Progenitor cell of endocrine pancreas (in vitro differentiated cells): Measurements from ENCODE around the gene MSI2. TPM values are rescaled to one million over a fixed set of nuclear protein-coding genes. Genes with fewer than 3 reads are reported as not detected.

Source experiments
- DNase-seq: peaks from one replicate; pipeline ENCODE4 v3.0.0; 2021; ENCODE audit warnings: low spot score; ENCODE audit not compliant: unreplicated experiment
- H3K27ac Mint-ChIP-seq: 2 replicates; pipeline ENCODE4 v1.8.0; 2021; ENCODE audit warnings: mild to moderate bottlenecking, moderate library complexity, mixed read lengths
- H3K27me3 Mint-ChIP-seq: 2 replicates; pipeline ENCODE4 v1.8.0; 2021; ENCODE audit warnings: mixed read lengths
- H3K36me3 Mint-ChIP-seq: 2 replicates; pipeline ENCODE4 v1.8.0; 2022; ENCODE audit warnings: mixed read lengths; ENCODE audit not compliant: insufficient read depth
- H3K4me1 Mint-ChIP-seq: 2 replicates; pipeline ENCODE4 v1.8.0; 2021; ENCODE audit warnings: low read depth, mixed read lengths
- H3K4me3 Mint-ChIP-seq: 2 replicates; pipeline ENCODE4 v1.8.0; 2021; ENCODE audit warnings: low read depth, mild to moderate bottlenecking, moderate library complexity, mixed read lengths
- H3K9me3 Mint-ChIP-seq: 2 replicates; pipeline ENCODE4 v1.8.0; 2021; ENCODE audit warnings: low read depth, mixed read lengths
- CTCF ChIP-seq: fragments of 200-600 bp; sonication (generic); IDR thresholded peaks from one replicate; pipeline ENCODE4 v1.5.0; 2021; ENCODE audit warnings: antibody characterized with exemption, mild to moderate bottlenecking; ENCODE audit not compliant: unreplicated experiment
- total RNA-seq: library from RNA; stranded (reverse); gene quantifications from 2 replicates; pipeline ENCODE4 v1.2.1, GENCODE V29; 2021

The MSI2 gene
- total RNA-seq, 1 donor from 2014 or later, result 164 TPM

GRCh38 chr17:57708410-57708809, 452.1 kb downstream of the MSI2 start:
- H3K4me1 Mint-ChIP-seq, result peaks cover 4% of the 10 kb centered on the region
- peaks cover 3% of the 10 kb centered on the region for H3K36me3 Mint-ChIP-seq
- H3K9me3 Mint-ChIP-seq, result no peaks in the 10 kb centered on the region
- no peak for DNase-seq
- H3K27ac Mint-ChIP-seq, result no peak overlapping the region
- no peak overlapping the region for H3K4me3 Mint-ChIP-seq
- peaks cover 67% of the 10 kb centered on the region for H3K27me3 Mint-ChIP-seq
- no peak for TF ChIP-seq CTCF

GRCh38 chr17:57713140-57713539, 456.8 kb downstream of the MSI2 start:
- peaks cover 3% of the 10 kb centered on the region for H3K4me1 Mint-ChIP-seq
- H3K27me3 Mint-ChIP-seq, result peaks cover 70% of the 10 kb centered on the region
- H3K9me3 Mint-ChIP-seq, result no peaks in the 10 kb centered on the region
- no peak for DNase-seq
- no peaks in the 10 kb centered on the region for H3K36me3 Mint-ChIP-seq
- H3K27ac Mint-ChIP-seq, result no peak overlapping the region
- H3K4me3 Mint-ChIP-seq, result no peak overlapping the region
- no peak for TF ChIP-seq CTCF

GRCh38 chr17:57714665-57715180, 458.4 kb downstream of the MSI2 start:
- TF ChIP-seq CTCF, result no peak
- Mint-ChIP-seq H3K36me3 (no peaks in the 10 kb centered on the region), H3K4me3 (no peak overlapping the region), H3K27me3 (peaks cover 69% of the 10 kb centered on the region), H3K27ac (no peak overlapping the region), H3K9me3 (no peaks in the 10 kb centered on the region), H3K4me1 (peaks cover 3% of the 10 kb centered on the region)
- DNase-seq, result no peak

- H3K9me3 Mint-ChIP-seq, result no peaks in the 10 kb centered on the region
- no peaks in the 10 kb centered on the region for H3K36me3 Mint-ChIP-seq
- no peak overlapping the region for H3K27ac Mint-ChIP-seq
- H3K27me3 Mint-ChIP-seq, result peaks cover 74% of the 10 kb centered on the region
- no peak for DNase-seq
- TF ChIP-seq CTCF, result no peak
- H3K4me1 Mint-ChIP-seq, result peaks cover 3% of the 10 kb centered on the region
- H3K4me3 Mint-ChIP-seq, result no peak overlapping the region
These were observed 459.7 kb downstream of the MSI2 start for GRCh38 chr17:57715981-57716380.

- Mint-ChIP-seq H3K36me3 (no peaks in the 10 kb centered on the region), H3K4me1 (peaks cover 3% of the 10 kb centered on the region), H3K4me3 (no peak overlapping the region), H3K9me3 (no peaks in the 10 kb centered on the region), H3K27ac (no peak overlapping the region), H3K27me3 (peaks cover 74% of the 10 kb centered on the region)
- TF ChIP-seq CTCF, result no peak
- no peak for DNase-seq
These were observed 462.6 kb downstream of the MSI2 start for GRCh38 chr17:57718878-57719277.
